Measurements from ENCODE around the gene SEMA4F. TPM values are rescaled to one million over a fixed set of nuclear protein-coding genes. Genes with fewer than 3 reads are reported as not detected.

The SEMA4F gene
- total and polyA plus RNA-seq, 9 donors: 3.8 to 13.5 (median 6.9) TPM

DNA sequence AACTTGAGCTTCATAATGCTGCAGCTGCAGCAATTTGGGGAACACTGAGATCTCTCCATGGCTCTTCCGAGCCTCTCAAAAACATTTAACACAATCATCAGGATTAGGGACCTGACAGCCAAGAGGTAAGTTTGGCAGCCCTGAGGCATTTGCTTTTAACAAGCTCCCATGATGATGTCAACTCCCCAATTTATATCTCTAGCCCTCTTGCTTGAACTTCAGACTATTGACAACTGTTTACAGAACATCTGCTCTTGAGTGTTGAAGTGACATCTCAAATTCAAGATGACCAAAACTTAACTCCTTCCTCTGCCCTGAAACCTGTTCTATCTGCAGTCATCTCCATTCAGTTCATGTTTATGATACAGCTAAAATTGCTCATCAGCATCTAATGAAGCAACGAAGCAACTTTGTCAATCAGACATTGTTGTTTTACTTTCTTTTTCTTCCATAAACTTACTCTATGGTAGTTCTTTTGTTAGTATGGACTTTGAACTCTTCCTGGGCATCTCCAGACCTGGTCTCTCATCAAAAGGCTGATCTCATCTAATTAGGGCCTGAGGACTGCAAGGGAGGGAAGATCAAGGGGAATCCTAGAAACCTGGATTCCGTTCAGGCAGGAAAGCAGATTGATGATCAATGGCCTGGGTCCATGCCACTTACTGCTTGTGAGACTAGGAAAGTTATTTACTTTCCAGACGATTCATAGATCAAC lies 48.1 kb downstream of the SEMA4F start:
- Histone ChIP-seq H3K9me3 (no peaks in the 10 kb centered on the region), H3K36me3 (no peaks in the 10 kb centered on the region), H3K27me3 (no peaks in the 10 kb centered on the region), H3K4me3 (no peak overlapping the region), H3K4me1 (ENCODE audit: insufficient read depth) (no peaks in the 10 kb centered on the region), H3K27ac (no peak overlapping the region)
- TF ChIP-seq POLR2A (IDR thresholded peaks at IDR 0.05): no peak
- TF ChIP-seq, protein P1, sequence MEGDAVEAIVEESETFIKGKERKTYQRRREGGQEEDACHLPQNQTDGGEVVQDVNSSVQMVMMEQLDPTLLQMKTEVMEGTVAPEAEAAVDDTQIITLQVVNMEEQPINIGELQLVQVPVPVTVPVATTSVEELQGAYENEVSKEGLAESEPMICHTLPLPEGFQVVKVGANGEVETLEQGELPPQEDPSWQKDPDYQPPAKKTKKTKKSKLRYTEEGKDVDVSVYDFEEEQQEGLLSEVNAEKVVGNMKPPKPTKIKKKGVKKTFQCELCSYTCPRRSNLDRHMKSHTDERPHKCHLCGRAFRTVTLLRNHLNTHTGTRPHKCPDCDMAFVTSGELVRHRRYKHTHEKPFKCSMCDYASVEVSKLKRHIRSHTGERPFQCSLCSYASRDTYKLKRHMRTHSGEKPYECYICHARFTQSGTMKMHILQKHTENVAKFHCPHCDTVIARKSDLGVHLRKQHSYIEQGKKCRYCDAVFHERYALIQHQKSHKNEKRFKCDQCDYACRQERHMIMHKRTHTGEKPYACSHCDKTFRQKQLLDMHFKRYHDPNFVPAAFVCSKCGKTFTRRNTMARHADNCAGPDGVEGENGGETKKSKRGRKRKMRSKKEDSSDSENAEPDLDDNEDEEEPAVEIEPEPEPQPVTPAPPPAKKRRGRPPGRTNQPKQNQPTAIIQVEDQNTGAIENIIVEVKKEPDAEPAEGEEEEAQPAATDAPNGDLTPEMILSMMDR (IDR thresholded peaks at IDR 0.05): no peak
- no peak for TF ChIP-seq EP300 (IDR thresholded peaks at IDR 0.05)
- 85 to 89% (median 86%) methylated on average over 4 of the region's 4 CpGs for WGBS, 3 donors
- DNase-seq: no peak
- intact Hi-C loops (cut with DNase I): no loop called here

DNA sequence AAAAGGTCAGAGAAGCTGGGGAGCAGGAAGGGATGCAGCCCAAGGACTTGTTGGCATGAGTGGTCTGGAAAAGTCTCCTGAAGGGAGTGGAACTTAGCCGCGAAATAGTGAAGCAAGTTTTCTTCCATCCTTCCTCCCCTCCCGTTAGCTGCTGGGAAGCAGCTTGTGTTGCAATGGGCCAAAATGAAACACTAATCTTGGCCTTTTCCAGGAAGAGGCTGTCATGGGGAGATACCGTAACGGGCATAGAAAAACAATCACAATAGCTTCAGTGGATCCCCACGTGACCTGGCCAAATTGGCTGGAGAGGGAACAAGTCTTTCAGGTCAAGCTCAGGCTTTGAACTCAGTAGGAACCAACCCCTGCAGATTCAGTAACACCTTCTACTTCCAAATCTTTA lies 49.3 kb downstream of the SEMA4F start:
- TF ChIP-seq, protein P1 (IDR thresholded peaks at IDR 0.05): no peak
- no peak for TF ChIP-seq EP300 (IDR thresholded peaks at IDR 0.05)
- no peak for TF ChIP-seq POLR2A (IDR thresholded peaks at IDR 0.05)
- H3K36me3 ChIP-seq: no peaks in the 10 kb centered on the region
- H3K27me3 ChIP-seq: no peaks in the 10 kb centered on the region
- no peak overlapping the region for H3K27ac ChIP-seq
- WGBS, 3 donors: 59 to 66% (median 64%) methylated on average over 6 of the region's 6 CpGs
- DNase-seq: peak in 2 of 5 donors; percentile 14 to 55
- intact Hi-C loops (cut with DNase I): no loop called here
- H3K9me3 ChIP-seq: no peaks in the 10 kb centered on the region
- no peak overlapping the region for H3K4me3 ChIP-seq
- no peaks in the 10 kb centered on the region for H3K4me1 ChIP-seq (ENCODE audit: insufficient read depth)

DNA sequence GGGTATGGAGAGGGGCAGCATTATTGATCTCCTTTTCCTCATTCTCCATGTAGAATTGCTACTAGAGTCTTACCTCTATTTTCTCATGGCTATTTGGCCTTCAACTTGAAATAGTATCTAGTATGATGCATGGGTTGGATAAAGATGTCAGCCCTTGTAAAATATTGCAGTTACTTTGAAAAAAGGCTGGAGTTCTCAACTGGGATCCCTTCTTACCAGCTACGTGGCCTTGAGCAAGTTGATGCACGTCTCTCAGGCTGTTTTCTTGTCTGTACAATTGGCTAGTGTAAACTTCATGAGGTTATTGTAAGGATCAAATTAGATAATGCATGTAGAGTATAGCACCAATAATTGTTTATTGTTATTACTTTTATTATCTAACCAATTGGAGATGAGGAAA lies 50.2 kb downstream of the SEMA4F start:
- no peak for TF ChIP-seq POLR2A (IDR thresholded peaks at IDR 0.05)
- TF ChIP-seq EP300 (IDR thresholded peaks at IDR 0.05): no peak
- TF ChIP-seq, protein P1 (IDR thresholded peaks at IDR 0.05): no peak
- Histone ChIP-seq H3K4me3 (no peak overlapping the region), H3K36me3 (no peaks in the 10 kb centered on the region), H3K9me3 (no peaks in the 10 kb centered on the region), H3K27me3 (no peaks in the 10 kb centered on the region), H3K27ac (no peak overlapping the region), H3K4me1 (ENCODE audit: insufficient read depth) (no peaks in the 10 kb centered on the region)
- DNase-seq: no peak
- WGBS, 3 donors: 81 to 92% (median 90%) methylated on average over 2 of the region's 2 CpGs
- intact Hi-C loops (cut with DNase I): no loop called here

DNA sequence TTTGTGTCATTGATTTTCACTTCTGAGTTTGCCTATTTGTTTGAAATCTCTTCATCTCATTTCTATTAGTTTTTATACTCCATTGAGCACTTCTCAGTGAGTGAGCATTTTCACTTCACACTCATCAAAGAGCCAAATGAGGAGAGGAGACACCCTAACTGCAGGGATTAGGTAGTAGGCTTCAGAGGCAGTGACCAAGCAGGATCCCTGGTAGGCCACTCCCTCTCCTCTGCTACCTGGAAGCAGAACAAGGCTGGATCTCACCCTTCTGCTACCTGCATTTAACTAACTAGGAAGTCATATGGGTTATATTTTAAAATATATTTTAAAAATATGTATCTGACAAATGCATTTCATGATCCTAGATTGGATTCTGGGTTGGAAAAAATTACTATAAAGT lies 52.7 kb downstream of the SEMA4F start:
- Histone ChIP-seq H3K27me3 (no peaks in the 10 kb centered on the region), H3K27ac (no peak overlapping the region), H3K36me3 (no peaks in the 10 kb centered on the region), H3K4me1 (ENCODE audit: insufficient read depth) (no peaks in the 10 kb centered on the region), H3K4me3 (no peak overlapping the region), H3K9me3 (no peaks in the 10 kb centered on the region)
- DNase-seq: no peak
- TF ChIP-seq POLR2A (IDR thresholded peaks at IDR 0.05) (no peak), EP300 (IDR thresholded peaks at IDR 0.05) (no peak)
- TF ChIP-seq, protein P1 (IDR thresholded peaks at IDR 0.05): no peak
- intact Hi-C loops (cut with DNase I): no loop called here

Data from ovary (tissue), 9 donors.